22Rv1 (cell line): ENCODE measurements around the gene CNGA4.

Experiments used
- H3K27ac ChIP-seq: fragments of 450-650 bp; 2 replicates; pipeline ENCODE4 v1.5.1; 2017
- CTCF ChIP-seq: fragments of 450-650 bp; IDR thresholded peaks from 2 replicates; pipeline ENCODE4 v1.5.1; 2017; ENCODE audit warnings: mild to moderate bottlenecking
- ZFX ChIP-seq: fragments of 450-650 bp; IDR thresholded peaks from 2 replicates; pipeline ENCODE4 v1.6.1; 2017; ENCODE audit warnings: antibody characterized with exemption, borderline replicate concordance

Gene CNGA4

DNA sequence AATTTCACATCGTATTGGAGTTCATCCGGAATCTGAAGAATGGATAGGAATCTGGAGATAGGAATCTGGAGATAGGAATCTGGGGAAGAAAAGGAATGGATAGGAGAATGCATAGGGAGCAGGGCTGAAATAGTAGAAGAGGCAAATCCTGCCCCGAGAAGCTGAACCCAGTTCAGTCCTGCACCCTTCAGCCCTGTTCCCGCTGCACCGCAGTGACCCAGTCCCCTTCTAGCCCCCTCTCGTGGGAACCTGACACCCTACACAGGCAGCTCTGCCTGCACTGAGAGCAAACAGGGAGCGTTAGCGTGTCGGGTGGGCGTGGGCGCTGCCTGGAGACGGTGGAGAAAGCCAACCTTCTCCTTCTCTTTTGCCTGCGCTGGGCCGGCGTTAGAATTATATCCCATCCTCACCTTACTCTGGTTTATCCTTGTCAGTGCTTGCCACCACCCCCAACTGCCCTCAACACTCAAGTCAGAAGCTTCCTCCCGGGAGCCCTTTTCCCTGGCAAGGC is 19.7 kb downstream of the CNGA4 start:
- no peak for TF ChIP-seq CTCF
- TF ChIP-seq ZFX, result no peak

DNA sequence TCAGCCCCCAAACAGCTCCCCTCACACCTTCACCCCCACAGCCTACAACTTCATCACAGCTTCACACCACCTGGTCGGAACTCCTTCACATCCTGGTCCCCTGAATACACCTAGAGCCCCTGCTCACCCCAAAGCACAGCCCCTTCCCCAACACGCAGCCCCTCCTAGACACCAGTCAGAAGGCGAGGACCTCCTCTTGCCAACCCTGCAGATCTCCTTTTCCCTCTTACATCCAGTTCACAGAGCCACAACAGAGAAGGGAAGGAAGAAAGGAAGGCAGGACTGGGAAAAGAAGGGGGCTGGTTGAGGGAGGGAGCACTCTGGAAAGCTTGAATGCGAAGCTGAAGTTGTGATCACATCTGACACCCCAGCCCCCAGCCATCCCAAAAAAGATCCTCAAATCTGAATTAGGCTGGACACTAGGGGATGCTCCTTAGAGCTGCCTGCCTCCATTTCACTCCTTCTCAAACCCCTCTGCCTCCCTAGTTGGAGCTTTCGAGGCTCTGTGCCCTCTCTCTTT is 21.4 kb downstream of the CNGA4 start:
- no peak for TF ChIP-seq CTCF
- no peak for TF ChIP-seq ZFX
- H3K27ac ChIP-seq, result no peak overlapping the region

More for the DNA sequence above, 19.7 kb downstream of the CNGA4 start:
- no peak overlapping the region for H3K27ac ChIP-seq

DNA sequence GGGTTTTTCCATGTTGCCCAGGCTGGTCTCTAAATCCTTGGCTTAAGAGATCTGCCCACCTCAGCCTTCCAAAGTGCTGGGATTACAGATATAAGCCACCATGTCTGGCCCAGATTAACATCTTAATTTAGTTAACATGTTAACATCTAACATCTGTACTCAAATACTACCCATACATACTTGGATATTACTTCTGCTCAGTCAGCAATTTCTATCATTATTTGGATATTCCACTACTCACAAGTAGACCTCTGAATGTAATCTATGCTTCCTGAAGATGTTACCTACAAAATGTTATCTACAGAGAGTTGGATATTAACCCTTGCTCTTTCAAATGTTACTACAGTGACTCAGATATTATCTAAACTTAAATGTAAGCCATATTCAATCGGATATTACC is 24.8 kb downstream of the CNGA4 start:
- H3K27ac ChIP-seq, result no peak overlapping the region
- TF ChIP-seq CTCF (no peak), ZFX (no peak)

- TF ChIP-seq ZFX (no peak), CTCF (no peak)
- H3K27ac ChIP-seq, result no peak overlapping the region
Observed at GRCh38 chr11:6268820-6269219, 29.9 kb downstream of the CNGA4 start.

DNA sequence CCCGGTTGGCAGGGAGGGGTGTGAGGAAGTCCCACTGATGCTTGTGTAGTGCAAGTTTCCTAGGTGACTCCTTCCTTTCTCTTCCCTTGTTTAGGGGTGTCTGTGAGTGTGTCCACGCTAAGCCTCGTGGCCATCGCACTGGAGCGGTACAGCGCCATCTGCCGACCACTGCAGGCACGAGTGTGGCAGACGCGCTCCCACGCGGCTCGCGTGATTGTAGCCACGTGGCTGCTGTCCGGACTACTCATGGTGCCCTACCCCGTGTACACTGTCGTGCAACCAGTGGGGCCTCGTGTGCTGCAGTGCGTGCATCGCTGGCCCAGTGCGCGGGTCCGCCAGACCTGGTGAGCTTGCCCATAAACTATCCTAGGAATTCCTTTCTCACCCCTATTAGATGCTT is 31.1 kb downstream of the CNGA4 start:
- TF ChIP-seq ZFX (no peak), CTCF (peak; percentile 73)
- H3K27ac ChIP-seq, result no peak overlapping the region

GRCh38 chr11:6270584-6271246 is 31.8 kb downstream of the CNGA4 start:
- H3K27ac ChIP-seq, result no peak overlapping the region
- no peak for TF ChIP-seq ZFX
- TF ChIP-seq CTCF, result no peak

DNA sequence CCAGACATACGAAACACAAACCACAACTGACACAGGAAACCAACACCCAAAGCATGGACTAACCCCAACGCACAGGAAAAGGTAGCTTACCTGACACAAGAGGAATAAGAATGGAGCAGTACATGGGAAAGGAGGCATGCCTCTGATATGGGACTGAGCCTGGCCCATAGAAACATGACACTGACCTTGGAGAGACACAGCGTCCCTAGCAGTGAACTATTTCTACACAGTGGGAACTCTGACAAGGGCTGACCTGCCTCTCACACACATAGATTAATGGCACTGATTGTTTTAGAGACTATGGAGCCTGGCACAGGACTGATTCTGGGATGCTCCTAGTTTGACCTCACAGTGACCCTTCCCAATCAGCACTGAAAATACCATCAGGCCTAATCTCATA is 32.7 kb downstream of the CNGA4 start:
- no peak overlapping the region for H3K27ac ChIP-seq
- TF ChIP-seq ZFX (no peak), CTCF (no peak)
